Activated CD8-positive, alpha-beta memory T cell treated with anti-CD3 and anti-CD28 coated beads, Interleukin-2, amount 50 U/mL, for 48 hours (primary cell): ENCODE data around the gene PSAT1.

Source experiments
- DNase-seq: peaks from one replicate; pipeline ENCODE4 v3.0.0-alpha.2; 2020

The PSAT1 gene

GRCh38 chr9:78320030-78320693 lies 23.2 kb downstream of the PSAT1 start:
- no peak for DNase-seq

GRCh38 chr9:78320875-78321496 lies 24.1 kb downstream of the PSAT1 start:
- DNase-seq: no peak

GRCh38 chr9:78321505-78321904 lies 24.6 kb downstream of the PSAT1 start:
- no peak for DNase-seq

- DNase-seq: no peak
Measured at GRCh38 chr9:78324068-78324650, 27.2 kb downstream of the PSAT1 start.

- no peak for DNase-seq
Measured at GRCh38 chr9:78324682-78325081, 27.8 kb downstream of the PSAT1 start.

- DNase-seq: no peak
Measured at GRCh38 chr9:78325343-78325742, 28.4 kb downstream of the PSAT1 start.

GRCh38 chr9:78325846-78326360 lies 29.0 kb downstream of the PSAT1 start:
- DNase-seq: no peak

GRCh38 chr9:78326564-78326963 lies 29.6 kb downstream of the PSAT1 start:
- no peak for DNase-seq

GRCh38 chr9:78332381-78332780 lies 35.5 kb downstream of the PSAT1 start:
- DNase-seq: no peak

- no peak for DNase-seq
Measured at GRCh38 chr9:78348848-78349247, 51.9 kb downstream of the PSAT1 start.

GRCh38 chr9:78351816-78352215 lies 54.9 kb downstream of the PSAT1 start:
- no peak for DNase-seq

GRCh38 chr9:78354324-78354973 lies 57.5 kb downstream of the PSAT1 start:
- no peak for DNase-seq

GRCh38 chr9:78354989-78355388 lies 58.1 kb downstream of the PSAT1 start:
- no peak for DNase-seq

GRCh38 chr9:78356634-78357033 lies 59.7 kb downstream of the PSAT1 start:
- DNase-seq: no peak

GRCh38 chr9:78357165-78357873 lies 60.4 kb downstream of the PSAT1 start:
- no peak for DNase-seq

- DNase-seq: no peak
Measured at GRCh38 chr9:78358329-78359051, 61.6 kb downstream of the PSAT1 start.

- no peak for DNase-seq
Measured at GRCh38 chr9:78363221-78363620, 66.3 kb downstream of the PSAT1 start.

- DNase-seq: no peak
Measured at GRCh38 chr9:78365748-78366697, 69.1 kb downstream of the PSAT1 start.

GRCh38 chr9:78366827-78367226 lies 69.9 kb downstream of the PSAT1 start:
- DNase-seq: no peak

GRCh38 chr9:78368236-78368635 lies 71.3 kb downstream of the PSAT1 start:
- no peak for DNase-seq

GRCh38 chr9:78369639-78370219 lies 72.8 kb downstream of the PSAT1 start:
- DNase-seq: peak; percentile 84
